B cell (primary cell): Measurements from ENCODE around the gene AHCTF1. TPM values are rescaled to one million over a fixed set of nuclear protein-coding genes. Genes with fewer than 3 reads are reported as not detected.

ENCODE experiments used
- ATAC-seq: fragments of 200-7000 bp; cut with Tn5 transposase; one replicate; pipeline ENCODE4 v1.10.0; 2021; ENCODE audit warnings: low read depth, mild to moderate bottlenecking, moderate number of reproducible peaks, moderate library complexity
- CTCF ChIA-PET: fragments of 350-600 bp; sonication (Branson Sonifier 250); formaldehyde crosslinking; loops from one replicate; lab custom pipeline; 2021; ENCODE audit warnings: antibody characterized with exemption, inconsistent platforms; lab: Charles Lee
- POLR2A ChIA-PET: fragments of 350-600 bp; sonication (Branson Sonifier 250); formaldehyde crosslinking; loops from one replicate; lab custom pipeline; 2021; ENCODE audit warnings: antibody characterized with exemption; lab: Charles Lee
- DNase-seq: peaks from one replicate; pipeline ENCODE4 v3.0.0; 2013
- H2AFZ ChIP-seq: 2 replicates; pipeline ENCODE4 v1.6.1; 2012; ENCODE audit warnings: mild to moderate bottlenecking, low read depth, low read length; ENCODE audit not compliant: insufficient read depth, poor library complexity, severe bottlenecking
- H3K27ac ChIP-seq, 2 donors: 1 replicate in 1 of 2; 2 replicates in 1 of 2; pipeline ENCODE4 v1.5.1; 2012 to 2013; ENCODE audit warnings: low read length in 2 of 2, mild to moderate bottlenecking in 2 of 2, moderate library complexity in 1 of 2
- H3K27me3 ChIP-seq, 4 experiments: fragments of 200-600 bp in 1 of 4; sonication (generic) in 1 of 4; replicated peaks in 1 of 4; 1 replicate in 2 of 4; 2 replicates in 2 of 4; pipeline versions ENCODE4 v1.6.1 to v1.7.0; 2013 to 2016; ENCODE audit warnings: low read length in 3 of 4, mild to moderate bottlenecking in 2 of 4, mixed read lengths in 1 of 4, moderate library complexity in 1 of 4; ENCODE audit not compliant: insufficient read depth in 4 of 4, control insufficient read depth in 3 of 4; ENCODE audit errors: control extremely low read depth in 1 of 4
- H3K36me3 ChIP-seq, 2 experiments: replicated peaks in 1 of 2; 1 replicate in 1 of 2; 2 replicates in 1 of 2; pipeline versions ENCODE4 v1.6.1 to v1.7.1; 2013; ENCODE audit warnings: low read length in 1 of 2; ENCODE audit not compliant: insufficient read depth in 2 of 2, control insufficient read depth in 1 of 2; ENCODE audit errors: control extremely low read depth in 1 of 2, extremely low read depth in 1 of 2
- H3K4me1 ChIP-seq, 2 donors: fragments of 200-600 bp in 1 of 2; sonication (generic) in 1 of 2; 1 replicate in 1 of 2; 2 replicates in 1 of 2; pipeline versions ENCODE4 v1.5.1 to v1.6.1; 2013 to 2017; ENCODE audit warnings: low read length in 2 of 2; ENCODE audit not compliant: control insufficient read depth in 2 of 2, insufficient read depth in 2 of 2
- H3K4me2 ChIP-seq: replicated peaks from 2 replicates; pipeline ENCODE3; 2012; ENCODE audit warnings: mild to moderate bottlenecking, low read depth, low read length; ENCODE audit not compliant: poor library complexity, severe bottlenecking
- H3K4me3 ChIP-seq, 5 experiments: fragments of 200-600 bp in 1 of 5; sonication (generic) in 1 of 5; 1 replicate in 3 of 5; 2 replicates in 2 of 5; pipeline versions ENCODE4 v1.5.1 to v1.7.0; 2011 to 2016; ENCODE audit warnings: low read length in 4 of 5, mild to moderate bottlenecking in 4 of 5, low read depth in 2 of 5, control low read depth in 1 of 5, moderate library complexity in 1 of 5; ENCODE audit not compliant: insufficient read depth in 1 of 5; ENCODE audit errors: control extremely low read depth in 1 of 5, extremely low read depth in 1 of 5
- H3K79me2 ChIP-seq: fragments of 200-600 bp; sonication (generic); one replicate; pipeline ENCODE4 v1.6.0; 2016; ENCODE audit warnings: low read length; ENCODE audit not compliant: control insufficient read depth, insufficient read depth
- H3K9ac ChIP-seq: fragments of 200-600 bp; sonication (generic); 2 replicates; pipeline ENCODE4 v1.6.1; 2017; ENCODE audit warnings: mild to moderate bottlenecking, low read length, moderate library complexity
- H3K9me3 ChIP-seq, 3 donors: one replicate each; pipeline versions ENCODE4 v1.6.1 to v1.7.1; 2013; ENCODE audit warnings: low read length in 2 of 3; ENCODE audit not compliant: control insufficient read depth in 2 of 3, insufficient read depth in 1 of 3; ENCODE audit errors: control extremely low read depth in 1 of 3
- H4K20me1 ChIP-seq: 2 replicates; pipeline ENCODE4 v1.6.0; 2012; ENCODE audit warnings: mild to moderate bottlenecking, low read length; ENCODE audit not compliant: insufficient read depth, control insufficient read depth, poor library complexity, severe bottlenecking
- H3K27ac Mint-ChIP-seq: one replicate; pipeline ENCODE4 v1.8.0; 2021; ENCODE audit warnings: mixed read lengths
- H3K27me3 Mint-ChIP-seq: one replicate; pipeline ENCODE4 v1.8.0; 2021; ENCODE audit warnings: mixed read lengths
- H3K4me1 Mint-ChIP-seq: one replicate; pipeline ENCODE4 v1.8.0; 2021; ENCODE audit warnings: mixed read lengths
- H3K4me3 Mint-ChIP-seq: one replicate; pipeline ENCODE4 v1.8.0; 2021; ENCODE audit warnings: mixed read lengths
- H3K9me3 Mint-ChIP-seq: one replicate; pipeline ENCODE4 v1.8.0; 2022; ENCODE audit warnings: mixed read lengths; ENCODE audit not compliant: insufficient read depth
- CTCF ChIP-seq: fragments of 200-600 bp; IDR thresholded peaks from one replicate; pipeline ENCODE4 v1.8.0; 2022; ENCODE audit warnings: antibody characterized with exemption, mild to moderate bottlenecking
- EZH2 ChIP-seq: IDR thresholded peaks from 2 replicates; pipeline ENCODE4 v1.6.1; 2012; ENCODE audit warnings: borderline replicate concordance, low read depth, mild to moderate bottlenecking, moderate library complexity, low read length; ENCODE audit not compliant: insufficient read depth, poor library complexity, severe bottlenecking
- WGBS: methylation state at CpG from one replicate; pipeline ENCODE4 v1.1.5; 2013; ENCODE audit warnings: missing lambda C conversion rate; ENCODE audit not compliant: insufficient coverage; 5-methylcytosine and 5-hydroxymethylcytosine counted together
- intact Hi-C: fragments of 100-400 bp; cut with micrococcal nuclease; formaldehyde crosslinking; loops from one replicate; pipeline ENCODE4 v1.10.0; 2022
- polyA plus RNA-seq: library from polyadenylated mRNA; depleted of rRNA; stranded (reverse); fragments of >200 nt; gene quantifications from 2 replicates; pipeline ENCODE4 v1.2.3, GENCODE V29; 2012
- total RNA-seq, 2 donors: library from RNA; stranded (reverse); fragments of 120-200 nt in 1 of 2; gene quantifications; 1 replicate in 1 of 2; 2 replicates in 1 of 2; pipeline versions ENCODE4 v1.2.3 to v1.2.4, GENCODE V29; 2013 to 2022

The AHCTF1 gene
- total and polyA plus RNA-seq, 2 donors (not counting 1 experiment from before 2014, with no cell fraction given): 8.6 to 34.8 TPM

- intact Hi-C loops: no loop called here
- POLR2A ChIA-PET: no interaction called here
- Histone ChIP-seq H3K4me1 (no peaks in the 10 kb centered on the region), H3K4me3 (no peak overlapping the region), H3K9me3 (no peaks in the 10 kb centered on the region), H3K79me2 (no peaks in the 10 kb centered on the region), H3K27me3 (no peaks in the 10 kb centered on the region), H3K27ac (no peak overlapping the region), H3K36me3 (no peaks in the 10 kb centered on the region), H2AFZ (no peak overlapping the region), H3K9ac (no peak overlapping the region), H3K4me2 (no peak overlapping the region), H4K20me1 (no peaks in the 10 kb centered on the region)
- CTCF ChIA-PET: no interaction called here
- H3K27ac Mint-ChIP-seq: no peak overlapping the region
- H3K9me3 Mint-ChIP-seq: no peaks in the 10 kb centered on the region
- DNase-seq: no peak
- no peak for TF ChIP-seq CTCF
- no peak for ATAC-seq
- no peaks in the 10 kb centered on the region for H3K4me1 Mint-ChIP-seq
- H3K4me3 Mint-ChIP-seq: no peak overlapping the region
- 98% methylated on average over 24 of the region's 30 CpGs for WGBS
- H3K27me3 Mint-ChIP-seq: peaks cover 3% of the 10 kb centered on the region
Observed at GRCh38 chr1:246795906-246796694, 135.6 kb downstream of the AHCTF1 start.

- 90% methylated on average over 21 of the region's 27 CpGs for WGBS
- H2AFZ ChIP-seq: no peak overlapping the region
- no peak overlapping the region for H3K27ac ChIP-seq
- H3K4me3 ChIP-seq: no peak overlapping the region
- H3K9ac ChIP-seq: no peak overlapping the region
- no peaks in the 10 kb centered on the region for H3K27me3 ChIP-seq
- Mint-ChIP-seq H3K9me3 (no peaks in the 10 kb centered on the region), H3K4me1 (no peaks in the 10 kb centered on the region), H3K27me3 (peaks cover 7% of the 10 kb centered on the region), H3K27ac (no peak overlapping the region), H3K4me3 (no peak overlapping the region)
- no peaks in the 10 kb centered on the region for H3K9me3 ChIP-seq
- H3K36me3 ChIP-seq: no peaks in the 10 kb centered on the region
- no peaks in the 10 kb centered on the region for H3K4me1 ChIP-seq
- no peak for DNase-seq
- intact Hi-C loops: no loop called here
- no peaks in the 10 kb centered on the region for H3K79me2 ChIP-seq
- H3K4me2 ChIP-seq: no peak overlapping the region
- no peak for ATAC-seq
- ChIA-PET POLR2A (no interaction called here), CTCF (no interaction called here)
- H4K20me1 ChIP-seq: no peaks in the 10 kb centered on the region
- TF ChIP-seq CTCF: no peak
- no peak for TF ChIP-seq EZH2
Observed at GRCh38 chr1:246794828-246795671, 136.7 kb downstream of the AHCTF1 start.
